EH (cell line): ENCODE results near the gene ARPP21.

Experiments
- DNase-seq: peaks from one replicate; pipeline ENCODE4 v3.0.0-alpha.2; 2015; ENCODE audit warnings: low read depth

The ARPP21 gene

GRCh38 chr3:35675621-35676020 is 36.3 kb downstream of the ARPP21 start:
- no peak for DNase-seq

- DNase-seq = no peak
Observed at GRCh38 chr3:35677797-35678196, 38.5 kb downstream of the ARPP21 start.

- no peak for DNase-seq
Observed at GRCh38 chr3:35678643-35679161, 39.4 kb downstream of the ARPP21 start.

GRCh38 chr3:35679409-35680080 is 40.2 kb downstream of the ARPP21 start:
- no peak for DNase-seq

- DNase-seq = no peak
Observed at GRCh38 chr3:35680866-35681650, 41.7 kb downstream of the ARPP21 start.

GRCh38 chr3:35685153-35685552 is 45.8 kb downstream of the ARPP21 start:
- DNase-seq = no peak

GRCh38 chr3:35688826-35689225 is 49.5 kb downstream of the ARPP21 start:
- no peak for DNase-seq

- no peak for DNase-seq
Observed at GRCh38 chr3:35690271-35690670, 50.9 kb downstream of the ARPP21 start.

GRCh38 chr3:35705904-35706303 is 66.6 kb downstream of the ARPP21 start:
- DNase-seq = no peak

GRCh38 chr3:35707904-35708303 is 68.6 kb downstream of the ARPP21 start:
- DNase-seq = peak; percentile 1

GRCh38 chr3:35708394-35709271 is 69.3 kb downstream of the ARPP21 start:
- DNase-seq = no peak

GRCh38 chr3:35709691-35710090 is 70.4 kb downstream of the ARPP21 start:
- no peak for DNase-seq

GRCh38 chr3:35710554-35710953 is 71.2 kb downstream of the ARPP21 start:
- DNase-seq = no peak

GRCh38 chr3:35718921-35719320 is 79.6 kb downstream of the ARPP21 start:
- no peak for DNase-seq

GRCh38 chr3:35721628-35722027 is 82.3 kb downstream of the ARPP21 start:
- no peak for DNase-seq

GRCh38 chr3:35722902-35723301 is 83.6 kb downstream of the ARPP21 start:
- DNase-seq = no peak

GRCh38 chr3:35723480-35724097 is 84.3 kb downstream of the ARPP21 start:
- no peak for DNase-seq

- no peak for DNase-seq
Observed at GRCh38 chr3:35724106-35724505, 84.8 kb downstream of the ARPP21 start.

GRCh38 chr3:35727179-35727578 is 87.9 kb downstream of the ARPP21 start:
- no peak for DNase-seq

- DNase-seq = no peak
Observed at GRCh38 chr3:35733341-35733740, 94.0 kb downstream of the ARPP21 start.

GRCh38 chr3:35733864-35734263 is 94.5 kb downstream of the ARPP21 start:
- DNase-seq = no peak

- no peak for DNase-seq
Observed at GRCh38 chr3:35737080-35737479, 97.8 kb downstream of the ARPP21 start.
